ENCODE results near the gene GPSM3. TPM values are rescaled to one million over a fixed set of nuclear protein-coding genes. Genes with fewer than 3 reads are reported as not detected.

GPSM3 gene
- total and polyA plus RNA-seq, 2 of the 13 experiments (the other 11 are each of a cell fraction or from before 2014, with no cell fraction given), result 0.18 to 6.2 TPM

- TF ChIP-seq, protein P1, sequence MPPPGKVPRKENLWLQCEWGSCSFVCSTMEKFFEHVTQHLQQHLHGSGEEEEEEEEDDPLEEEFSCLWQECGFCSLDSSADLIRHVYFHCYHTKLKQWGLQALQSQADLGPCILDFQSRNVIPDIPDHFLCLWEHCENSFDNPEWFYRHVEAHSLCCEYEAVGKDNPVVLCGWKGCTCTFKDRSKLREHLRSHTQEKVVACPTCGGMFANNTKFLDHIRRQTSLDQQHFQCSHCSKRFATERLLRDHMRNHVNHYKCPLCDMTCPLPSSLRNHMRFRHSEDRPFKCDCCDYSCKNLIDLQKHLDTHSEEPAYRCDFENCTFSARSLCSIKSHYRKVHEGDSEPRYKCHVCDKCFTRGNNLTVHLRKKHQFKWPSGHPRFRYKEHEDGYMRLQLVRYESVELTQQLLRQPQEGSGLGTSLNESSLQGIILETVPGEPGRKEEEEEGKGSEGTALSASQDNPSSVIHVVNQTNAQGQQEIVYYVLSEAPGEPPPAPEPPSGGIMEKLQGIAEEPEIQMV (CRISPR knock-in tag; IDR thresholded peaks at IDR 0.05; ENCODE audit: low read depth), result 0 out of 2 replicates have a peak, but pooled peaks have one; percentile 28
- TF ChIP-seq TEAD3 (CRISPR knock-in tag; optimal IDR thresholded peaks at IDR 0.05; ENCODE audit: borderline replicate concordance) (peak; percentile 31), SP5 (CRISPR knock-in tag; IDR thresholded peaks at IDR 0.05; ENCODE audit: borderline replicate concordance, low read depth) (peak; percentile 55), ZC3H13 (CRISPR knock-in tag; IDR thresholded peaks at IDR 0.05) (0 out of 2 replicates have a peak, but pooled peaks have one; percentile 53), ARID4A (CRISPR knock-in tag; IDR thresholded peaks at IDR 0.05; ENCODE audit: borderline replicate concordance) (peak; percentile 78), GATAD1 (CRISPR knock-in tag; IDR thresholded peaks at IDR 0.05) (peak; percentile 6; the same call in 1 of the 2 replicates), FOXC1 (CRISPR knock-in tag; IDR thresholded peaks at IDR 0.05; ENCODE audit: borderline replicate concordance) (peak; percentile 71; the same call in 1 of the 2 replicates), ZNF780A (CRISPR knock-in tag; IDR thresholded peaks at IDR 0.05) (peak; percentile 48), U2AF2 (IDR thresholded peaks at IDR 0.05; ENCODE audit: low read depth, low read length) (no peak), ZBTB10 (CRISPR knock-in tag; IDR thresholded peaks at IDR 0.05; ENCODE audit: borderline replicate concordance) (peak; percentile 28; the same call in 1 of the 2 replicates), PHF8 (CRISPR knock-in tag; IDR thresholded peaks at IDR 0.05) (peak; percentile 34), BHLHE40 (IDR thresholded peaks at IDR 0.05; ENCODE audit: low read length) (peak; percentile 61; the same call in 1 of the 2 replicates), ZNF607 (CRISPR knock-in tag; IDR thresholded peaks at IDR 0.05; ENCODE audit: borderline replicate concordance) (0 out of 2 replicates have a peak, but pooled peaks have one; percentile 9), ZNF317 (CRISPR knock-in tag; IDR thresholded peaks at IDR 0.05) (0 out of 2 replicates have a peak, but pooled peaks have one; percentile 56), HIVEP1 (CRISPR knock-in tag; IDR thresholded peaks at IDR 0.05) (peak; percentile 65; the same call in 1 of the 2 replicates), SIN3A (IDR thresholded peaks at IDR 0.05; ENCODE audit: borderline replicate concordance, low read depth, low read length) (peak; percentile 34; the same call in 1 of the 2 replicates)
- TF ChIP-seq, protein P2, sequence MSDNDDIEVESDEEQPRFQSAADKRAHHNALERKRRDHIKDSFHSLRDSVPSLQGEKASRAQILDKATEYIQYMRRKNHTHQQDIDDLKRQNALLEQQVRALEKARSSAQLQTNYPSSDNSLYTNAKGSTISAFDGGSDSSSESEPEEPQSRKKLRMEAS (IDR thresholded peaks at IDR 0.05), result peak; percentile 30; the same call in 1 of the 2 replicates
- TF ChIP-seq, protein P3, sequence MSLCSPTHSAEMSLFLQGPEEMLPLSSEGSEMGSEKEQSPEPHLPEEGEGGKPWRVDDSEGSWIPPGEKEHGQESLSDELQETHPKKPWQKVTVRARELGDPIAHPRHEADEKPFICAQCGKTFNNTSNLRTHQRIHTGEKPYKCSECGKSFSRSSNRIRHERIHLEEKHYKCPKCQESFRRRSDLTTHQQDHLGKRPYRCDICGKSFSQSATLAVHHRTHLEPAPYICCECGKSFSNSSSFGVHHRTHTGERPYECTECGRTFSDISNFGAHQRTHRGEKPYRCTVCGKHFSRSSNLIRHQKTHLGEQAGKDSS (CRISPR knock-in tag; IDR thresholded peaks at IDR 0.05; ENCODE audit: borderline replicate concordance, low read depth), result 0 out of 2 replicates have a peak, but pooled peaks have one; percentile 20
These were observed 13.6 kb downstream of the GPSM3 start (continued) for GRCh38 chr6:32178547-32179440.
